ENCODE results near the gene HMGB3.

GRCh38 chrX:150990910-150991309 lies 7.8 kb downstream of the HMGB3 start:
- TF ChIP-seq CTCF (IDR thresholded peaks at IDR 0.05): no peak
- no peak for TF ChIP-seq FOSL2 (IDR thresholded peaks at IDR 0.05)
- no peak for TF ChIP-seq FOSL2 (CRISPR knock-in tag; IDR thresholded peaks at IDR 0.05)
- no peak for TF ChIP-seq POLR2A (IDR thresholded peaks at IDR 0.05; ENCODE audit: low read length)
- no peak for TF ChIP-seq CHD2 (IDR thresholded peaks at IDR 0.05; ENCODE audit: low read length, partially characterized antibody)
- TF ChIP-seq SMC3 (IDR thresholded peaks at IDR 0.05): no peak
- TF ChIP-seq RFX5 (IDR thresholded peaks at IDR 0.05): no peak
- TF ChIP-seq ELK1 (IDR thresholded peaks at IDR 0.05; ENCODE audit: low read depth, low read length): no peak
